Measurements from ENCODE around the gene CHD2.
"Not testable (repeated sequence)": the region's sequence is repeated elsewhere in the genome, so short reads cannot be mapped to it uniquely, and the experiment has no call there.

The CHD2 gene

DNA sequence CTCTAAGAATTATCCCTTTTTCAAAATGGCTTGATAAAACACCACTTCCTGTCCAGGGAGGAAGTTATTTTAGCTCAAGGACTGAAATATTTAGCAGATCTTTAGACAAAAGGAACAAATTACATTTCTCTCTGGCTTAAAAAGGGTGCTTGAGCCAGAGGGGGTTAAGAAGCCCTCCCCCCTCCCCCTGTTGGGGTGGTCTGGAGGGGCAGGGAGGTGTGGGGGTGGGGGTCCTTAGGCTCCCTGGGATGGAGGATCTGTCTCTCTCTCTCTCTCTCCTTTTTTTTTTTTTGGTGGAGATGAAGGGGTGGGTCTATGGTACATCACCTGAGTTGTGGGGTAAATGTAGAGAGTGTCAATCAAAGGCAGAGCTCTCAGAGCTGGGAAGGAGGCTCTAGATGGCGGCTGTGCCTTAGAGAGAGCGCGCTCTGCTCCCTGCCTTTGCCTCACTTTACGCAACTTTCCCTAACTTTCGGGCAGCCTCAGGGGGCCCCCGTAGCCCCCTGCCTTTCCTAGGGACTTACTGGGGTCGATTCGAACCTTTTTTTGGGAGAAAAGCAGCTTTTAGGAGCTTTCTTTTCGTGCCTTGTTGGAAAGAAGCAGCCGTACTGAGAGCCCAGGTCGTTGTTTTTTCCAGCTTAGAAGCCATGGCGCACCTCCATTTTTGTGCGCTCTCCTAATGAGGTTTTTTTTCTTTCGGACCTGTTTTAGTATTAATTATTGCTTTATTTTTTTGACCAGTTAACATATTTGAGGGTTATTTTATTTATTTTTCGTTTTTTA, at the start of gene CHD2:
TSS of gene CHD2 (plus strand) at position 377 of the 783 bp plus-strand sequence. CDS start 914 bp downstream, outside the sequence.
- peak in 39 of 51 donors; percentile 16 to 83 (median 41) for DNase-seq

- DNase-seq: no peak
Measured at GRCh38 chr15:92853222-92853621, 46.9 kb upstream of the CHD2 start.

DNA sequence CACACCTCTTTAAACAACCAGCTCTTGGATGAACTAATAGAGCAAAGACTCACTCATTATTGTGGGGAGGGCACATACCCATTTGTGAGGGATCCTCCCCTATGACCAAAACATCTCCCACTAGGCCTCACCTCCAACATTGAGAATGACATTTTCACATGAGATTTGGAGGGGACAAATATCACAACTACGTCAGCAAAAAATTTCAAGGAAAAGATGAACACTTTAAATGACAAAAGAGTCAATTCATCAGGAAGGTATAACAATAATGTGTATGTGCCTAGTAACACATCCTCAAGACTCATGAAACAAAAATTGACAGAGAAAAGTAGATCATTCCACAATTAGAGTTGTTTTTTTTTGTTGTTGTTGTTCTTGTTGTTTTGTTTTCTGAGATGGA, 38.4 kb upstream of the CHD2 start:
- no peak for DNase-seq

DNA sequence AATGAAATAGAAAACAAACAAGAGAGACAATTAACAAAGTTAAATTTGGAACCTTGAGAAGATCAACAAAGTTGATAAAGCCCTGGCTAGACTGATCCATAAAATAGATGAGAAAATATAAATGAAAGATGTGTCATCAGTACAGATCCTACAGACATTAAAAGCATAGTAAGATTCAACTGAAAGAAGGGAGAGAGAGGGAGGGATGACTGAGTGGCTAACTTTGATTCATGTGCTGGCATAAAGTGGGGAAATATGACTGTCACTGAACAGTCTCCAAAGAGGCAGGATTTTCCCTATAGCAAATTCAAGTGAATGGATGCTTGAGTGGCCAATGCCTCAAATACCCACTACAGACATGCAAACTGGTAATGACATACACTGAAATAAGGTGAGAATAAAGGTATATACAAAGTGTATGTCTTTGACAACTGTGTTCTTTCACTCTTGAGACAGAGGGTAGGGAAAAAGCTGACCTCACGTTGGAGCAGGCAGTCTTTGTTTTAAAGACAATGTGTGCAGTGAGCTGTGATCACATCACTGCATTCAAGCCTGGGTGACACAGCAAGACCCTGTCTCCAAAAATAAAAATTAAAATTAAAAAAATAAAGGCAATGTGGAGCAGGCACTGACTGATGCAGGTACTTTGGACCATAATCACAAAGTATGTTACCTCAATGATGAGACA, 35.9 kb upstream of the CHD2 start:
- DNase-seq: no peak

DNA sequence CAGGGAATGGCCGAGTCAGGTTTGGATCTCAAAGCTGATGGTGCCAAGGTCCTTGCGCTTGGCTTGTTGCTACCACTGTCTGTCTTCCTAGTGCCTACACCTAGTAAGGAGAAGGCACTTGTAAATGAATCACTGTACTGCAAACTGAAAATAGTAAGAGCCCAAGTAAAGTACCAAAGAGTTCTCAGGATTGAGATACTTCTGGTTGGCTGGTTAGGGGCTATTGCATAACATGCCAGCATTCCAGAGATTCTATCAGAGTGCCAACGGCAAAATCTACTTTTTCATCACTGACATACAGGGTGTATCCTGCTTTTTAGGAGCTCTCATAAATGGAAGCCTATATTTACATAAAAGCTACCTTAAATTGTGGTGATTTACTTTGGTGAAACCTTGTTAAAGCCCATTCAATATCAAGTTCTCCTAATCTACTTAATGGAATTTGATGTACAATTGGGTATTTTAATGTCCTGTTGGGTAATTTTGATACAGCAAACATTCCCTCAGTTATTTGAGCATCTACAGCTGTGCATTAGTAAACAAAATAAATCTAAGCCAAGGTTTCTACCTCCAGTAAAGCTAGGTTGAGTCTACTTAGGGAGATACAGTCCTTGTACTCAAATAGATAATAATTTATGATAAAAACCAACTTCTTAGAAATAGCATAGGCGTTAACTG, 30.7 kb upstream of the CHD2 start:
- DNase-seq: no peak

DNA sequence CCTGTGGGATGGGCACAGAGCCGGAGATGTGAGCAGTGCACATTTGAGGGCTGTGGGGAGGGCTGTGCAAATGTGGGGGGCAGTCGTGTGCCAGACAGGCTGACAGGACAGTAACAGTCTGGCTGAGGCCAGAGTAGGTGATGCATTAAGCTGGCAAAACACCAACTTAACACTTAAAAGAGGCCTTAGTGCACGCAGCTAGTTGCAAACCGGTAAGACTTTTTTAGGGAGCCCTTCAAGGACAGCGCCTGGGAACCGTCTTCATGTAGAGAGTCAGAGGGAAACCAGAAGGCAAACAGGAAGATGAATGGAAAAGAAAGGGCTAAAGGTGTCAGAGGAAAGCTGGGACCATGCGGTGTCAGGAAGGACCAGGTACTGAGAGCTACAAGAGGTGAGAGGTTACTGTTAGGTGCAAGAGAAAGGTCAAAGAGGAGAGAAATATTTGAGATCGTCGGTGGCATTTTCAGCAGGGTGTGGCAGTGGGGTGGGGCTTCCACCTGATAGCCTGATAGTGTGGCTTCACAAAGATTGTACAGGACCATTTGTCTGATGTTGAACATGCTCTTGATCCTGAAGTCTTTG, 30.0 kb upstream of the CHD2 start:
- DNase-seq: no peak

GRCh38 chr15:92872967-92873366, 27.2 kb upstream of the CHD2 start:
- not testable (repeated sequence) for DNase-seq

- no peak for DNase-seq
Measured at GRCh38 chr15:92877000-92877399, 23.1 kb upstream of the CHD2 start.

DNA sequence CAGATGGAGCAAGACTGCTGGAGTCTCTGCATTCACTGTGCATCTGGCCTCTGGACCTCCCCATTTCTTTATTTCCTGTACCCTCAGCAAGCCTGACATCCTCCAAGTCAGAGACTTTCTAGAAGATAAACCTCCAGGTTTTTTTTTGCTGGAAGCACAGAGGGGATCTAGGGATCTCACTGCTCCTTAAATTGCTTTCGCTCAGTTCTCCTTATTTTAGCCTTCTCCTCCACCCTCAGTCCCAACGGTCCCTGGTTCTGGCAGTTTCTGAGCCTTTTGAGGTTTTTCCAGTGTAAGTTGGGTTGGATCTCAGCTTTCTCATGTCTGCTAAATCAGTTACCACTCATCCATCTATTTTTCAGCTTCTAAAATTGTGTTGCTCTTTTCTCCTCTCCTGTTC, 22.7 kb upstream of the CHD2 start:
- DNase-seq: no peak

DNA sequence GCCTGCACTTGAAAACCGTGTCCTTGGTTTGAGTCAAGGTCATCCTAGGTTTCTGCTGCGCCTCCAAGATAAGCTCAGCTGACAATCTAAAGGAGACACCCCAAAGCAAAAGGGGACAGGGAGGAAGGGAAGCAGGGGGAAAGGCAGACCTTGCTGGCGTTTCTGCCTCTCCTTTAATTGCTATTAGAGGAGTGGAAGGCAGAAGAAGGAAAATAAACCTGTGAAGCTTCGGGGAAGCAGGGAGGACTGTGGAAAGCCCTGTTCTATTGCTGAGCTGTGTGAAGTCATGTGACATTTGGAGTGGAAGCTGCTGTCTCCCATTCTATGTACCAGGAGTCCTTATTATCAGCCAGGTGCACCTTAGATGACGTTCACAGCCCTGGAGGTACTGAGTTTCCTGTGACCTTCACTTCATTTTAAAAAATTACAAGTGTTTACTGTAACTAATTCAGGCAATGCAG, 21.5 kb upstream of the CHD2 start:
- no peak for DNase-seq

DNA sequence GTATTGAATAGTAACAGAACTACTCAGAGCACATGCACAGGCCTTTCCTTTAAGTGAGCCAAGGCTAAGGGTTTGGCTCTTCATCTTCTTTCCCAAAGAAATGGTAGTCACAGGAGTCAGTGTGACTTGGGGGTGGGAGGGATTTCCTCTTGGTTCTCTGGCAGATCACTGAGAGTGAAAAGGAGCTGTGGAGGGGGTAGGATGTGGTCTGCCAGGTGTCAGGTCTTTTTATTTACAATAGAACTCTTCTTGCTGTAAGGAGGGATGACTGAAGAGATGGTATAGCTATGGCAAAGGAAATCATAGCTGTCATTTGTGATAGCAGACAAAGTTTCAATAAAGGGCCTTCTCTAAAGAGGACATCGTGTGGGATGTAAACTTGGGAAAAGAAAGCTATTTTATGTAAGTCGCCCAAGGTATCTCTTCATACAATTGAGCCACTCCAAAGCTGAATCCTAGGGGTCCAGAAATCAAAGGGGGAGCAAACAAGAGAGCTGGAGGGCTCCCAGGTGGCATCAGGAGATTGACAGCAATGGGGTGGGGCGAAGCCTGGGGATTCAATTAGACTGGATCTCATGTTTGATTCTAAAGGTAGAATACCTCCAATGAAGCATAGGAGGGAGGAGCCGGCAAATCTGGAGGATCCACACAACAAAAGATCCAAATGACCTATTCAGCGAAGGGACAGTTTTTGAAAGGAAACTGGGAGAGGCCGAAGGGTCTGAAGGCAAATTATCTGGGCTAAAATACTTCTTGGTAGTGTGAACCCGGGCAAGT, 20.0 kb upstream of the CHD2 start:
- no peak for DNase-seq

DNA sequence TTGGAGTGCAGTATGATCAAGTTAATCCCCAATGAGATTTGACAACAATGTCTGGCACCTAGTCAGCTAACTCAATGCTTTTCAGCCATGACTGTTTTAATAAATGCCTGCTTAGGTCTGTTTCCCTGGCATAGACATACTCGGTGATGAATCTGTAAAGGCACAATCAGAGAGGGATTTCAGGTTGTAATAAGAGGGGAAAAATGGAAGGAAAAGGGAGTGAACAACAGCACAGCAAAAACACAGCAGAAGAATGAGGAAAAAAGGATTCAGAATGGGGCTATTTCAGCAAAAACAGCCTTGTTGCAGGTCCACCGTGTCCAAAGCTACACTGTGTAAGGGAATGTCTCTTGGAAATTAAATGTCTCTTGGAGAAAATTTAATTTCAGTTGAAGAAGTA, 19.3 kb upstream of the CHD2 start:
- DNase-seq: no peak

- DNase-seq: peak in 2 of 51 donors; percentile 46 to 51
Measured at GRCh38 chr15:92881211-92881754, 18.8 kb upstream of the CHD2 start.

- DNase-seq: peak; percentile 90 to 100 (median 98)
Measured at GRCh38 chr15:92881802-92882696, 18.1 kb upstream of the CHD2 start.

GRCh38 chr15:92882697-92883162, 17.4 kb upstream of the CHD2 start:
- peak in 3 of 51 donors; percentile 69 to 99 (median 98) for DNase-seq

DNA sequence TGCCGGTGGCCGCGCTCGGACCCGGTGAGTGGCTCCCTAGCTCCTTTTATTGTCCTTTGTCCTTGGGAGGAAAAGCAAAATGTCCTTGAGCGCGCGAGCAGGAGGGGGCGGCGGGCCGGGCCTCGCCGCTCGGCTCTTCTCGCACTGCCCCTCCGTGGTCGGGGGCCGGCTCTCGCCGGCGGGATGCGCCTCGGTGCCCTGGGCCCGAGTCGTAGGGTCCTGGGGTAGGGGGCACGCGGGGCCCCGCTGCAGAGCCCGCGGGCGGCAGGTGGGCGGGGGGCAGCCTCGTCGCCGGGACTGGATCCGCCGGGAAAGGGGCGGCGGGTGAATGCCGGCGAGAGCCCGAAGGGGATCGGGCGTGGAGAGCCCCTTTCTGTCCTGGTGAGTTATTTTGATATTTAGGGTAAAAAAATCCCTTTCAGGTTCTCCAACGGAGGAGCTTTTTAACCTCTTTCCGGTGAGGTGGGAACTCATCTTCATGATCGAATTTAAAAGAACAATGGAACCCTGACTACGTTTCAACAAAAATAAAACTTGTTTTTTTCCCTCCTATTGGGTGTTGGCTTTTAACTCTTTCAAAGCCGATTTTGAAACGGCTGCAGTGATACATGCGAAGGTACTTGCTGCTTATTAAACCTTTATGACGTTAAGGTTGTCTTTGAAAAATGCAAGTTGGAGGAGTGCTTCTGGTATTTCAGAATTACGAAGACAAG, 16.8 kb upstream of the CHD2 start:
- peak in 8 of 51 donors; percentile 8 to 47 (median 26) for DNase-seq

- no peak for DNase-seq
Measured at GRCh38 chr15:92883876-92884435, 16.2 kb upstream of the CHD2 start.

DNA sequence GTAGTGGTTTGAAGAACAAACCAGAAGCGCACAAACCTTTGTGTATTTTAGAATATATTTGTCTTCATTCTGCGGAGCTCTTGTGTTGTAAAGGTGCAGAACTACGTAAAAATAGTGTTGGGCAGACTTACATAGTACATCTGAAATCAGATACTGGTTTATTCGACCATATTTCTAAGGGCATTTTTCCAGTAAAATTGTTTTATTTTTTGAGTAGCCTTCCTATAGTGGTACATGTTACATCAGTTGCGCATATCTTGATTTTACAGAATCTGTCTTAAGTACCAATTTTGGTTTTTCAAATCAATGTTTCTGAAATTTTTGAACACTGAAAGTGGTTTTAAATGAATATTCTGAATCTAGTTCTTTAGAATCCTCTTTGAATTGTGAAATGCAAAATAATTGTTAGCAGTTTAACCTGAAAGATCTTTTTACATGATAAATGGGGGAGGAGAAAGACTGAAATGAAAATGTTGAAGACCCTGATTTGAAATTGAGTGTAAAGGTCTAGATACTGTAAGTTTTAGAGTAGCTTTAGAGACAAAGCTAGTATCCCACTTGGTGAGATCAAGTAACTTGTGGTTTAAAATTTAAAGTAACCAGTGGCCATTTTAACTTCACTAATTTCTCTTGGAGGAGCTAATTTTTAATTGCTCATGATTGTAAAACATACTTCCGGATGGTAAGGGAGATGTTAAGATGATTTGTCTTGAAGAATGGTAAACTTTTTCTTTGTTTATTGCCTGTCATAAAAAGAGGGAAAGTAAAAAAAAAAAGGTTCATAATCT, 15.5 kb upstream of the CHD2 start:
- DNase-seq: peak in 1 of 51 donors; percentile 30
